Measurements from ENCODE around the gene SIGLEC1. TPM values are rescaled to one million over a fixed set of nuclear protein-coding genes. Genes with fewer than 3 reads are reported as not detected.

SIGLEC1 gene
- total and polyA plus RNA-seq, 2 experiments from 2014 or later = not detected

- no peak overlapping the region for H3K4me2 ChIP-seq
- H2AFZ ChIP-seq = no peak overlapping the region; the same call in 1 of the 2 replicates
- Mint-ChIP-seq H3K4me1 (no peaks in the 10 kb centered on the region), H3K4me3 (no peak overlapping the region), H3K9me3 (no peaks in the 10 kb centered on the region), H3K27me3 (ENCODE audit: insufficient read depth, low read depth, poor library complexity) (peaks cover 8% of the 10 kb centered on the region), H3K36me3 (ENCODE audit: low read depth) (no peaks in the 10 kb centered on the region), H3K27ac (no peak overlapping the region)
- H3K79me2 ChIP-seq (replicated peaks; ENCODE audit: insufficient read depth) = no peaks in the 10 kb centered on the region
- TF ChIP-seq CREB1 (CRISPR knock-in tag; IDR thresholded peaks at IDR 0.05; ENCODE audit: low read depth) = no peak
- TF ChIP-seq STAT1 (IDR thresholded peaks at IDR 0.05; ENCODE audit: unreplicated experiment) = no peak
- no peak for TF ChIP-seq JUNB (IDR thresholded peaks at IDR 0.05; ENCODE audit: unreplicated experiment)
- TF ChIP-seq EZH2phosphoT487 (IDR thresholded peaks at IDR 0.05; ENCODE audit: unreplicated experiment) = no peak
- TF ChIP-seq EZH2 (IDR thresholded peaks at IDR 0.05; ENCODE audit: low read depth, unreplicated experiment) = no peak
- no peak for TF ChIP-seq ETS1 (IDR thresholded peaks at IDR 0.05)
- no peak for TF ChIP-seq POLR2AphosphoS5 (IDR thresholded peaks at IDR 0.05; ENCODE audit: low read depth)
- no peak for TF ChIP-seq NANOG (IDR thresholded peaks at IDR 0.05; ENCODE audit: borderline replicate concordance)
- TF ChIP-seq ZNF331 (CRISPR knock-in tag; IDR thresholded peaks at IDR 0.05; ENCODE audit: low read depth) = no peak
- TF ChIP-seq ZNF462 (CRISPR knock-in tag; IDR thresholded peaks at IDR 0.05) = no peak
- TF ChIP-seq CTCF (conservative IDR thresholded peaks at IDR 0.05; ENCODE audit: low read depth in 2 of 2) = no peak
- no peak for TF ChIP-seq REST (IDR thresholded peaks at IDR 0.05; ENCODE audit: unreplicated experiment)
- no peak for TF ChIP-seq ZNF114 (CRISPR knock-in tag; IDR thresholded peaks at IDR 0.05)
- no peak overlapping the region for H3K4me3 ChIP-seq
- no peaks in the 10 kb centered on the region for H3K4me1 ChIP-seq (ENCODE audit: insufficient read depth)
- no peaks in the 10 kb centered on the region for H3K36me3 ChIP-seq (ENCODE audit: insufficient read depth)
- no peak for DNase-seq (ENCODE audit: low spot score)
- H3K27me3 ChIP-seq (ENCODE audit: insufficient read depth) = no peaks in the 10 kb centered on the region
- H4K20me1 ChIP-seq (replicated peaks; ENCODE audit: insufficient read depth) = no peaks in the 10 kb centered on the region
- no peaks in the 10 kb centered on the region for H3K9me2 ChIP-seq (ENCODE audit: insufficient read depth)
- H3K27ac ChIP-seq (ENCODE audit: low read depth) = no peak overlapping the region
- no peaks in the 10 kb centered on the region for H3F3A ChIP-seq (replicated peaks; ENCODE audit: low read depth)
- ATAC-seq = no peak
Measured at GRCh38 chr20:3710011-3710466, 2.4 kb downstream of the SIGLEC1 start.
